Measurements from ENCODE around the gene MUC5AC.

DNA sequence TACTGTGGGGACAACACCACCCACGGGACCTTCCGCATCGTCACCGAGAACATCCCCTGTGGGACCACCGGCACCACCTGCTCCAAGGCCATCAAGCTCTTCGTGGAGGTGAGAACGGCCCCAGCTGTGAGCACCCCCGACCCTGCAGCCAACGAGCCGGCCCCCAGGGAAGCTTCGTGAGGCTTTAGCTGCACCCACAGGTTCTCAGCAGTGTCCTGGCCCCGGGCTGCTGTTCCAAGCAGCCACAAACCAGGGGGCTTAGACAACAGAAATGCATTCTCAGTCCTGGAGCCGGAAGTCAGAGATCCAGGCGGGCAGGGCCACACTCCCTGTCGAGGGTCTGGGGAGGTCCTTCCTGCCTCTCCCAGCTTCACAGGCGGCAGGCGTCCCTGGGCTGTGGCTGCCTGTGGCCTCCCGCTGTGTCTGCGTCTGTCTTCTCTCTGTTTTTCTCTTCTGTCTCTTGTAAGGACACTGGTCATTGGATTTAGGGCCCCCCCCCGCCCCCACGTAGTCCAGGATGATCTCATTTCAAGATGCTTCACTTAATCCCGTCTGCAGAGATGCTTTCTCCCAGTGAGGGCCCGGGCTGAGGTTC lies 77.7 kb downstream of the MUC5AC start:
- TF ChIP-seq EZH2 (IDR thresholded peaks at IDR 0.05; ENCODE audit: insufficient read depth, poor library complexity, severe bottlenecking) (no peak), EZH2phosphoT487 (IDR thresholded peaks at IDR 0.05; ENCODE audit: insufficient read depth, low read depth) (no peak)

Data from GM23248 (cell line).